GM21737 (cell line): ENCODE measurements around the gene ZNF746.
"Not testable (repeated sequence)": the region's sequence is repeated elsewhere in the genome, so short reads cannot be mapped to it uniquely, and the experiment has no call there.

Source experiments
- ATAC-seq: cut with Tn5 transposase; IDR thresholded peaks from one replicate; pipeline ENCODE4 v1.9.1; 2021; ENCODE audit warnings: mild to moderate bottlenecking, moderate library complexity; ENCODE audit not compliant: unreplicated experiment

The ZNF746 gene

GRCh38 chr7:149497467-149498261 is at the start of gene ZNF746:
Gene ZNF746 (minus strand): TSS chr7:149497809. CDS start chr7:149497536, 273 bp downstream.
- peak; percentile 94 for ATAC-seq

DNA sequence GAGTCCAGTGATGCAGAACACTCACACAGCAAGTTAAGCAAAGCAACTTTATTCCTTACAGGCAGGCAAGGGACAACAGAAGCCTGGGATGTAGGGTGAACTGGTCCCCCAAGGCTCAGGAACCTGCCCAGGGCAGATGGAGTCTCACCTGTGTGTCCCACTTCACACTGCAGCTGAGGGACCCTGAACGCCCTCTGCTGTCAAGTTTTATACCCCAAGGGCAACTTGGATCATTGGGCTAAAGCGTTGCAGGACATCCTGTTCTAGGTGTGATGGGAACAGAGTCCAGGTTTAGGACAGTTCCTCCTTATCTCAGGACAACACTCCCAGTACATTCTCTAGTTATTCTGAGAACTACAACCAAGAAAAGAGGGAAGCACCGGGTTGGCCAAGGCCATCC is 49.5 kb upstream of the ZNF746 start:
- ATAC-seq = no peak

DNA sequence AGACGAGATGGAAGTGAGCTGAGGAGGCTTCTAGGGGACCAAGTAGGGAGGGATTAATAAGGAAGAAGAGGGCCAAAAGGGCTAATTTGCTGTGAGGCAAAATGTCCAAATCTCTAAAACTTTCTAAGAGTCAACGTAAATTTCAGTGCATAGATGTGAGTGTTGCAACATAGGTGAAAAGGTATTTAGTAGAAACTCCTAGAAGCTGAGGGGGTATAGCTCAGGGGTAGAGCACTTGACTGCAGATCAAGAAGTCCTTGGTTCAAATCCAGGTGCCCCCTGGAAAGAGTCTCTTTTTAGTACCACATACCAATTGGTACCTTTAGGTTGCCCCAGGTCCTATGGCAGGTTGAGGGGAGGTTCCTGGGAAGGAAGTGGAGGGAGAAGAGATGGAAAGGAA is 48.7 kb upstream of the ZNF746 start:
- ATAC-seq = no peak

GRCh38 chr7:149544028-149544427 is 46.4 kb upstream of the ZNF746 start:
- ATAC-seq = no peak

- no peak for ATAC-seq
These were observed 35.0 kb upstream of the ZNF746 start for GRCh38 chr7:149532654-149533053.

DNA sequence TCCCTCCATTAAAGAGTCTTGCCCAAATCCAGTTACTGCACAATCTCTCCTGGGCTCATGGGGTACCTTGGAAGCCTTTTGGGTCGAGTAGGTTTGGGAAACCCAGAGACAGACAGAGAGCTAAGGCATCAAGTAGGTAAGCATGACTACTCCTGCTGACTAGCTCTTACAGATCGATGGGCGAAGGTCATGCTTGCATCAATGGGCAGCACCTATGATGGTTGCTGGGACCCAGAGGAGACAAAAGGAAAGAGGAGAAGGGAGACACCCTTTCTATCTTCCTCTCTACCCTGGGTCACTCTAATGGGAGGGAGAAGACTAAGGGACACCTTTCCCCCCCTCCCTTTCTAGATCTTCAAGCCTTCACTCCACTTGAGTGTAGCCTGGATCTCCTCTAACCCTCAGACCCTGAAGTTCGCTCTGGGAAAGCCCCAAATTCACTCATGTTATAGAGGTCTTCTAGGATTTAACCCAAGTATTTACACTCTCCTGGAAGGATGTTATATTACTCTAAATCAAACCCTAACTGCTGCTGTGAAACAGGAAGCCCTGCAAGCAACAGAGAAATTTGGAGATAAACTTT is 31.6 kb upstream of the ZNF746 start:
- ATAC-seq = no peak

DNA sequence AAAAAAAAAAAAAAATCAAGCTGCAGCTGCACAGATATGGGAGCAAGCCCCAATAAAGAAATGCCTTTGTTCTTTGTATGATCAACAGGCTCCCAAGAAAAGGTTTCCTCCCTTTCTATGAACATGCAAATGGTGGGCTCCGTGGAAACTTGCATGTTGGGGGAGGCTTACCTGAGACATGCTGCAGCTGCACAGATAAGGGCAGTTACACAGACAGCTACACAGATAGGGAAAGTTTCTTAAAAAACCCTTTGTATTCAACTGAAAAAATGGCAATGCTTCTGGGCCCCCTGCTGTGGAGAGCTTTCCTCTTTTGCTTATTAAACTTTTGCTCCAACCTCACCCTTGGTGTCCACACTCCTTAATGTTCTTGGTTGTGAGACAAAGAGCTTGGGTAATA is 29.8 kb upstream of the ZNF746 start:
- no peak for ATAC-seq

GRCh38 chr7:149525280-149525679 is 27.7 kb upstream of the ZNF746 start:
- no peak for ATAC-seq

DNA sequence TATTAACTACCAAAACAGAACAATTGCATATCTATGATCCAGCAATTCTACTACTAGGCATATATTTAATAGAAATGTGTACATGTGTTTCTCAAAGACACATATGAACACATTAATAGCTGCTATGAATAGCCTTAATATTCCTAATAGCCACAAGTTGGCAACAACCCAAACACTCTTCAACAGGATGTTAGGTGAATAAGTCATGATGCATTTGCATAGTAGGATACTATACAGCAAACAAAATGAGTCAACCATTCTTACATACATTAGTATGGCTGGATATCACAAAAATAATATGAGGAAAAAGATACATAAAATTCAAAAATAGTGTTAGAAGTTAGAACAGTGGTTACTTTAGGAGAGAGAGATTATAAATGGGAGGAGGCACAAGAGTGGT is 26.8 kb upstream of the ZNF746 start:
- ATAC-seq = no peak

- no peak for ATAC-seq
These were observed 12.6 kb upstream of the ZNF746 start for GRCh38 chr7:149510248-149510647.

DNA sequence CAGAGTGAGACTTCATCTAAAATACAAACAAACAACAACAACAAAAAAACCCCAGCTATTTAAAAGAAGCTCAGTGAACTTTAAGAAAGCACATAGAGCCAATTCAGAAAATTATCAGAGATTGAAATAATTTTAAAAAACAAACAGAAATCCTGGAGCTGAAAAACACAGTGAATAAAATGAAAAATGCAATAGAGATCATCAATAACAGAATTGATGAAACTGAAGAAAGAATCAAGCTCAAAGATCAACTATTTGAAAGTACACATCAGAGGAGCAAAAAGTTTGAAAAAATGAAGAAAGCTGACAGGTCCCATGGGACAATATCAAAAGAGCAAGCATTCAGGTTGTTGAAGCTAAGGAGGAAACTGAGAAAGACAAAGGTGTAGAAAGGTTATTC is 12.2 kb upstream of the ZNF746 start:
- ATAC-seq = no peak

DNA sequence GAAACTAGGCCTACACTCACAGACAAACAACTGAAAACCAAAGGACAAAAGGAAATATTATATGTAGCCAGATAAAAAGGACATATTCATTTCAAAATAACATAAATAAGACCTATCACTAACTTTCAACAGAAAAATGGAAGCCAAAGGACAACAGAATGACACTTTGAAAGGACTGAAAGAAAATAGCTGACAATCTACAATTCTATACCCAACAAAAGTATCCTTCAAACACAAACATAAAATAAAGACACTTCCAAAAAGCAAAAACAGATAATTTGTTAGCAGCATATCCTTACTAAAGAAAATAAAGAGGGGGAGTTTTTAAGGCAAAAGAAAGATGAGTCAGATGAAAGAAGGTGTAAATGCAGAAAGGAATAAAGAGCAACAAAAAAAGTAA is 7.9 kb upstream of the ZNF746 start:
- no peak for ATAC-seq

DNA sequence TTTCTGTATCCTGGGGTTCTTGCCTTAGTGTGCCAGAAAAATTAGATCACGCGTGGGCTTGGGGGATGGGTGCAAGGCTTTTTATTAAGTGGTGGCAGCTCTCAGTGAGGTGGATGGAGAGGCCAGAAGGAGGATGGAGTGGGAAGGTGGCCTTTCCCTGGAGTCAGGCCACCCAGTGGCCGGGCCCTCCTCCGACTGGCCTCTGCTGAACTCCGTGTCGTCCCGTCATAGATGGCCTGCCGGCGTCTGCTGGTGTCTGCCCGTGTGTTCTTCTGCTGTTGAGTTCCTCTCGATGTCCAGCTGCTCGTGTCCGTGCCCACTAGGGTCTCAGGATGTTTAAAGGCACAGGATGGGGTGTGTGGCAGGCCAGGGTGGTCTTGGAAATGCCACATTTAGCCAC is 4.0 kb upstream of the ZNF746 start:
- ATAC-seq = no peak

DNA sequence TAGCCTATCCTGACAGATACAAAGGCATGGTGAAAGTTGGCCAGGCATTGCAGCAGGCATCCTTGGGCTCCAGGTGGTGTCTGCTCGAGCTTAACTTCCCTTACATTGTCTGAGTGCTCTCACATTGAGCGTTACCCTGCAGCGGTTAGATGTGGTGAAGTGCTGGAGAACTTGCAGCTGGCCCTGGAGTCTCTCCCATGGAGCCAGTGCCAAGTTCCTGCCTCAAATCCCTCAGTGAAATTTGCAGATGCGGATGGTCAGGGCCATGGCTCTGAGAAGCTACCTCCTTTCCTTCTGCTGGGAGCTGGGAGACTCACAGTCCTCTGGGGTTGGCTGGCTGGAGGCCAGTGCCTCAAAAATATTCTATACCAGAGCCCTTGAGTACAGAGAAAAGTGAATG is 3.3 kb upstream of the ZNF746 start:
- ATAC-seq = no peak

- ATAC-seq = no peak
These were observed 2.6 kb upstream of the ZNF746 start for GRCh38 chr7:149500201-149500600.

GRCh38 chr7:149498811-149499210 is 1.2 kb upstream of the ZNF746 start:
- ATAC-seq = no peak

DNA sequence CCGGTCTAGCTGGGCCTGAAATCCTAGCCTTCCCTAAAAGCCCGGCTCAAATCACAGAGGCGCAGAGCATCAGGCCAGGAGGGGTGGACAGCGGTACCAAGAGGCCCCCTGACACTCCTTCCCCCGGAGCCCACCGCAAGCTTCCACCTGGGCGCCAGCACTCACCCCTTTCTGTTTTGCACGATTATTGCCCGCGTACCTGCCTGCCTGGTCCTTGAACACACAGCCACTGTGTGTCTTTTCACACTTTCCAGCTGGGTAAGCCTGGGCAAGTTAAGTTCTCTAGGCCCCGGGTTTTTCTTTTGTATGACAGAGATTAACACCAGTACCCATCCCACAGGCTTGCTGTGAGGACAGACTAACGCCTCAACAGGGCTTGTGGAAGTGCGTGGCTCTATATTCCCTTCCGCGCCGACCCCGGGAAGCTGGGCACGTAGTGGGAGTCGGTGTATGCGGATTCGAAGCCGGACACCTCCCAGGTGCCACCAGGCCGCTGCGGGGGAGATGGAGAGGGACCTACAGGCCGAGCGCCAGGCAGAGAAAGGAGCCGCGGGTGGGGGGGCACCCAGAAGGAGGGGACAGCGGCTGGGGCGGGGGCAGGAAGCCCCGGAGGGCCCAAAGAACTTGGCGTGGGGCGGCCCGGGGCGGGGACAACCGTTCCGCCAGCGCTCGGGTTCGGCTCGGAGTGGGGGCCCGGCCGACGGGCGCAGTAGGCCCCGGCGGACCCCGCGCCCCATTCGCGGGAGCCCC is 792 bp downstream of the ZNF746 start:
- peak; percentile 20 for ATAC-seq

GRCh38 chr7:149495785-149496641 is 1.6 kb downstream of the ZNF746 start:
- no peak for ATAC-seq

DNA sequence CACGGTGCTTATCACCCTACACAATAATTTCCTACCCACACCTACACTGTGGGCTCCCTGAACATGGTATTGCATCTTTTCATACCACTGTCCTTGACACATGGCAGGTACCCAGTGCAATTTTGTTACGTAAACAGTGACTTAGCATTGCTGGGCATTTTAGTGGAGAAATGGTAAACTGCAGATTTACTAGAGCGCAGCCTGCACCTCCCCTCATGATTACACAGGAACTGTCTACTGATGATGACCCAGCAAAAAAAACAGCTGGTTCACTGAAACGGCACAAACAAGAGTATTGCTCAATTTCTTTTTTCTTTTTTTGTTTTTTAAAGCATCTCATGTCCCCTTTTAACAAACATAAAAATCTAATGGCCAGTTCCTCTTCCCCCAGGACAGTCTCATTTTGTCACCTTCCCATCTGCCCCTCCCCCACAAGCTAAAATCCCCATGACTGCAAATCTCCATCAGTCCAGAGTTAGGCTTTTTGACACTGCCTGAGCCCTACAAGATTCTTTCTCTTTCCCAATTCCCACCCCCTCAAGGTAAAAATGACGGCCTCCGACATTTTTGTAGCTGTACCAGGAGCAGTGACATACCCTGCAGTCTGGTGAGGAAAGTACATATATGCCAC is 2.8 kb downstream of the ZNF746 start:
- no peak for ATAC-seq

DNA sequence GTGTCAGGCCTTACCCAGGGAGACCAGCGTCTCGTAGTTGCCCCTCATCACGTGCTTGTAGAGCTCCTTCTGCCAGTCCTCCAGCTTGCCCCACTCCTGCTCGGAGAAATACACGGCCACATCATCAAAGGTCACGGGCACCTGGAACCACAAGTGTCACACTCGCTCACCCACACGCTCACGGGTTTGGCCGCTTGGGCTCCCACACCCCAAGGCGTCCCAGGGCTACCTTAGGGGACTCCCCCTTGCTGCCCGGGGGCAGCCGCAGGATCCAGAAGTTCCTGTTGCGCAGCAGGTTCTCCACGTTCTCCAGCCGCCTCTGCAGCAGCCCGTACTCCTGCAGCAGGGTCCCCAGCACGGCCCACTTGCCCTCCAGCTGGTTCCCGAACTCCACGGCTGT is 3.6 kb downstream of the ZNF746 start:
- not testable (repeated sequence) for ATAC-seq

- ATAC-seq = no peak
These were observed 4.2 kb downstream of the ZNF746 start for GRCh38 chr7:149493366-149493765.
